ENCODE results near the gene SH3BGRL2. TPM values are rescaled to one million over a fixed set of nuclear protein-coding genes. Genes with fewer than 3 reads are reported as not detected.

SH3BGRL2 gene
- total RNA-seq, 1 experiment from 2014 or later, result 13.8 TPM

DNA sequence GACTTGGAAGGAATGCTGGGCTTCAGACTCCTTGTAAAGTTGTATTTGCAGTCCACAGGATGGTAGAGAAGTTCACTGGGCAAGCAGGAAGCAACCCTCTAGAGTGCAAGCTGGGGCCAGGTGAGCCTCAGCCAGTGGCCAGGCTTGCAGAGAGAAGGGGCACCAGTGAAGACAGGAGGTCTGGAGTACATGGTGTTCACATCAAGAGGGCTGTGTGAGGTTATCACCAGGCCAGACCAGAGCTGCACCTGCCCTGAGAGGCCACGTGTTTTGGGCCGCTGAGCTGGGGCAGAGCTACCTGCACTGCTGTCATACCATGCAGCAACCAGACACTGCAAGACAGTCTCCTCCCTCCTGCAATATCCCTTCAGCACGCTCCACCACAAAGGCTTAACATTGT lies 79.0 kb downstream of the SH3BGRL2 start:
- H3K9me3 Mint-ChIP-seq, result no peaks in the 10 kb centered on the region
- no peaks in the 10 kb centered on the region for H3K36me3 Mint-ChIP-seq
- peaks cover 23% of the 10 kb centered on the region for H3K4me1 Mint-ChIP-seq
- TF ChIP-seq CREB1 (CRISPR knock-in tag; IDR thresholded peaks at IDR 0.05), result 0 out of 2 replicates have a peak, but pooled peaks have one; percentile 17
- TF ChIP-seq, protein P1, sequence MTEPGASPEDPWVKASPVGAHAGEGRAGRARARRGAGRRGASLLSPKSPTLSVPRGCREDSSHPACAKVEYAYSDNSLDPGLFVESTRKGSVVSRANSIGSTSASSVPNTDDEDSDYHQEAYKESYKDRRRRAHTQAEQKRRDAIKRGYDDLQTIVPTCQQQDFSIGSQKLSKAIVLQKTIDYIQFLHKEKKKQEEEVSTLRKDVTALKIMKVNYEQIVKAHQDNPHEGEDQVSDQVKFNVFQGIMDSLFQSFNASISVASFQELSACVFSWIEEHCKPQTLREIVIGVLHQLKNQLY (CRISPR knock-in tag; IDR thresholded peaks at IDR 0.05), result no peak
- H3K4me3 Mint-ChIP-seq, result no peak overlapping the region
- DNase-seq (ENCODE audit: low spot score) (no peak), ATAC-seq (peak; percentile 32)
- ChIA-PET POLR2A (no interaction called here), CTCF (interaction anchor here (1.0 to 1.4 kb wide), 2 partner anchors 15 to 16 kb away, joined by 3 to 8 read pairs; no protein-coding TSS in a partner anchor)
- H3K27ac Mint-ChIP-seq, result no peak overlapping the region
- no peaks in the 10 kb centered on the region for H3K27me3 Mint-ChIP-seq (ENCODE audit: low read depth)

DNA sequence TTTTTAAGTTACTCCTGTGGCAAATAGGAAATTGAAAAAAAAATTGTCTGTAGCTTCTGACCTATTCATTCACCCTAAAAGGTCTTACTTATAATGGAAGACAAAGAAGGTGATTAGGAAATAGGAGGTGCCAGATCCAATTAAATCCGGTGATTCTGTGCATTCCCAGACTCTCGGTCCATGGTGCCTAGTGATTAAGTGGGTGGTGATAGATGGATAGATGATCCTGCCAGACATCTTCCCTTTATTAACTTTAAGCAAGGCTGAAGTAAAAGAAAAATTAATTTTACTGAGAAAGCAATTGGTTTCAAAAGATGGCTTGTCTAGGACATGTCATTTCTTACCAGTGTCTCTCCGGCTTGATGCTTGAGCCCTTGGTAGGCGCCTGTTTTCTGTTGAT lies 80.0 kb downstream of the SH3BGRL2 start:
- Mint-ChIP-seq H3K4me3 (no peak overlapping the region), H3K4me1 (peaks cover 23% of the 10 kb centered on the region), H3K27ac (no peak overlapping the region), H3K9me3 (no peaks in the 10 kb centered on the region), H3K36me3 (no peaks in the 10 kb centered on the region), H3K27me3 (ENCODE audit: low read depth) (no peaks in the 10 kb centered on the region; the same call in 1 of the 2 replicates)
- ChIA-PET CTCF (interaction anchor here (1.0 kb wide), 1 partner anchor 17 kb away, joined by 3 read pairs; no protein-coding TSS in a partner anchor), POLR2A (no interaction called here)
- DNase-seq (ENCODE audit: low spot score) (no peak), ATAC-seq (no peak)
- TF ChIP-seq, protein P2, sequence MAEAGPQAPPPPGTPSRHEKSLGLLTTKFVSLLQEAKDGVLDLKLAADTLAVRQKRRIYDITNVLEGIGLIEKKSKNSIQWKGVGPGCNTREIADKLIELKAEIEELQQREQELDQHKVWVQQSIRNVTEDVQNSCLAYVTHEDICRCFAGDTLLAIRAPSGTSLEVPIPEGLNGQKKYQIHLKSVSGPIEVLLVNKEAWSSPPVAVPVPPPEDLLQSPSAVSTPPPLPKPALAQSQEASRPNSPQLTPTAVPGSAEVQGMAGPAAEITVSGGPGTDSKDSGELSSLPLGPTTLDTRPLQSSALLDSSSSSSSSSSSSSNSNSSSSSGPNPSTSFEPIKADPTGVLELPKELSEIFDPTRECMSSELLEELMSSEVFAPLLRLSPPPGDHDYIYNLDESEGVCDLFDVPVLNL (CRISPR knock-in tag; IDR thresholded peaks at IDR 0.05; ENCODE audit: borderline replicate concordance, low read depth), result no peak
- TF ChIP-seq GTF2I (CRISPR knock-in tag; conservative IDR thresholded peaks at IDR 0.05), result no peak
- TF ChIP-seq, protein P3, sequence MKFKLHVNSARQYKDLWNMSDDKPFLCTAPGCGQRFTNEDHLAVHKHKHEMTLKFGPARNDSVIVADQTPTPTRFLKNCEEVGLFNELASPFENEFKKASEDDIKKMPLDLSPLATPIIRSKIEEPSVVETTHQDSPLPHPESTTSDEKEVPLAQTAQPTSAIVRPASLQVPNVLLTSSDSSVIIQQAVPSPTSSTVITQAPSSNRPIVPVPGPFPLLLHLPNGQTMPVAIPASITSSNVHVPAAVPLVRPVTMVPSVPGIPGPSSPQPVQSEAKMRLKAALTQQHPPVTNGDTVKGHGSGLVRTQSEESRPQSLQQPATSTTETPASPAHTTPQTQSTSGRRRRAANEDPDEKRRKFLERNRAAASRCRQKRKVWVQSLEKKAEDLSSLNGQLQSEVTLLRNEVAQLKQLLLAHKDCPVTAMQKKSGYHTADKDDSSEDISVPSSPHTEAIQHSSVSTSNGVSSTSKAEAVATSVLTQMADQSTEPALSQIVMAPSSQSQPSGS (CRISPR knock-in tag; IDR thresholded peaks at IDR 0.05; ENCODE audit: borderline replicate concordance, low read depth), result no peak
- TF ChIP-seq, protein P4, sequence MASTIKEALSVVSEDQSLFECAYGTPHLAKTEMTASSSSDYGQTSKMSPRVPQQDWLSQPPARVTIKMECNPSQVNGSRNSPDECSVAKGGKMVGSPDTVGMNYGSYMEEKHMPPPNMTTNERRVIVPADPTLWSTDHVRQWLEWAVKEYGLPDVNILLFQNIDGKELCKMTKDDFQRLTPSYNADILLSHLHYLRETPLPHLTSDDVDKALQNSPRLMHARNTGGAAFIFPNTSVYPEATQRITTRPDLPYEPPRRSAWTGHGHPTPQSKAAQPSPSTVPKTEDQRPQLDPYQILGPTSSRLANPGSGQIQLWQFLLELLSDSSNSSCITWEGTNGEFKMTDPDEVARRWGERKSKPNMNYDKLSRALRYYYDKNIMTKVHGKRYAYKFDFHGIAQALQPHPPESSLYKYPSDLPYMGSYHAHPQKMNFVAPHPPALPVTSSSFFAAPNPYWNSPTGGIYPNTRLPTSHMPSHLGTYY (CRISPR knock-in tag; IDR thresholded peaks at IDR 0.05), result no peak
- TF ChIP-seq, protein P5, sequence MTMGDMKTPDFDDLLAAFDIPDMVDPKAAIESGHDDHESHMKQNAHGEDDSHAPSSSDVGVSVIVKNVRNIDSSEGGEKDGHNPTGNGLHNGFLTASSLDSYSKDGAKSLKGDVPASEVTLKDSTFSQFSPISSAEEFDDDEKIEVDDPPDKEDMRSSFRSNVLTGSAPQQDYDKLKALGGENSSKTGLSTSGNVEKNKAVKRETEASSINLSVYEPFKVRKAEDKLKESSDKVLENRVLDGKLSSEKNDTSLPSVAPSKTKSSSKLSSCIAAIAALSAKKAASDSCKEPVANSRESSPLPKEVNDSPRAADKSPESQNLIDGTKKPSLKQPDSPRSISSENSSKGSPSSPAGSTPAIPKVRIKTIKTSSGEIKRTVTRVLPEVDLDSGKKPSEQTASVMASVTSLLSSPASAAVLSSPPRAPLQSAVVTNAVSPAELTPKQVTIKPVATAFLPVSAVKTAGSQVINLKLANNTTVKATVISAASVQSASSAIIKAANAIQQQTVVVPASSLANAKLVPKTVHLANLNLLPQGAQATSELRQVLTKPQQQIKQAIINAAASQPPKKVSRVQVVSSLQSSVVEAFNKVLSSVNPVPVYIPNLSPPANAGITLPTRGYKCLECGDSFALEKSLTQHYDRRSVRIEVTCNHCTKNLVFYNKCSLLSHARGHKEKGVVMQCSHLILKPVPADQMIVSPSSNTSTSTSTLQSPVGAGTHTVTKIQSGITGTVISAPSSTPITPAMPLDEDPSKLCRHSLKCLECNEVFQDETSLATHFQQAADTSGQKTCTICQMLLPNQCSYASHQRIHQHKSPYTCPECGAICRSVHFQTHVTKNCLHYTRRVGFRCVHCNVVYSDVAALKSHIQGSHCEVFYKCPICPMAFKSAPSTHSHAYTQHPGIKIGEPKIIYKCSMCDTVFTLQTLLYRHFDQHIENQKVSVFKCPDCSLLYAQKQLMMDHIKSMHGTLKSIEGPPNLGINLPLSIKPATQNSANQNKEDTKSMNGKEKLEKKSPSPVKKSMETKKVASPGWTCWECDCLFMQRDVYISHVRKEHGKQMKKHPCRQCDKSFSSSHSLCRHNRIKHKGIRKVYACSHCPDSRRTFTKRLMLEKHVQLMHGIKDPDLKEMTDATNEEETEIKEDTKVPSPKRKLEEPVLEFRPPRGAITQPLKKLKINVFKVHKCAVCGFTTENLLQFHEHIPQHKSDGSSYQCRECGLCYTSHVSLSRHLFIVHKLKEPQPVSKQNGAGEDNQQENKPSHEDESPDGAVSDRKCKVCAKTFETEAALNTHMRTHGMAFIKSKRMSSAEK (CRISPR knock-in tag; IDR thresholded peaks at IDR 0.05; ENCODE audit: borderline replicate concordance), result no peak
- TF ChIP-seq ZNF671 (CRISPR knock-in tag; IDR thresholded peaks at IDR 0.05), result no peak
- TF ChIP-seq, protein P6, sequence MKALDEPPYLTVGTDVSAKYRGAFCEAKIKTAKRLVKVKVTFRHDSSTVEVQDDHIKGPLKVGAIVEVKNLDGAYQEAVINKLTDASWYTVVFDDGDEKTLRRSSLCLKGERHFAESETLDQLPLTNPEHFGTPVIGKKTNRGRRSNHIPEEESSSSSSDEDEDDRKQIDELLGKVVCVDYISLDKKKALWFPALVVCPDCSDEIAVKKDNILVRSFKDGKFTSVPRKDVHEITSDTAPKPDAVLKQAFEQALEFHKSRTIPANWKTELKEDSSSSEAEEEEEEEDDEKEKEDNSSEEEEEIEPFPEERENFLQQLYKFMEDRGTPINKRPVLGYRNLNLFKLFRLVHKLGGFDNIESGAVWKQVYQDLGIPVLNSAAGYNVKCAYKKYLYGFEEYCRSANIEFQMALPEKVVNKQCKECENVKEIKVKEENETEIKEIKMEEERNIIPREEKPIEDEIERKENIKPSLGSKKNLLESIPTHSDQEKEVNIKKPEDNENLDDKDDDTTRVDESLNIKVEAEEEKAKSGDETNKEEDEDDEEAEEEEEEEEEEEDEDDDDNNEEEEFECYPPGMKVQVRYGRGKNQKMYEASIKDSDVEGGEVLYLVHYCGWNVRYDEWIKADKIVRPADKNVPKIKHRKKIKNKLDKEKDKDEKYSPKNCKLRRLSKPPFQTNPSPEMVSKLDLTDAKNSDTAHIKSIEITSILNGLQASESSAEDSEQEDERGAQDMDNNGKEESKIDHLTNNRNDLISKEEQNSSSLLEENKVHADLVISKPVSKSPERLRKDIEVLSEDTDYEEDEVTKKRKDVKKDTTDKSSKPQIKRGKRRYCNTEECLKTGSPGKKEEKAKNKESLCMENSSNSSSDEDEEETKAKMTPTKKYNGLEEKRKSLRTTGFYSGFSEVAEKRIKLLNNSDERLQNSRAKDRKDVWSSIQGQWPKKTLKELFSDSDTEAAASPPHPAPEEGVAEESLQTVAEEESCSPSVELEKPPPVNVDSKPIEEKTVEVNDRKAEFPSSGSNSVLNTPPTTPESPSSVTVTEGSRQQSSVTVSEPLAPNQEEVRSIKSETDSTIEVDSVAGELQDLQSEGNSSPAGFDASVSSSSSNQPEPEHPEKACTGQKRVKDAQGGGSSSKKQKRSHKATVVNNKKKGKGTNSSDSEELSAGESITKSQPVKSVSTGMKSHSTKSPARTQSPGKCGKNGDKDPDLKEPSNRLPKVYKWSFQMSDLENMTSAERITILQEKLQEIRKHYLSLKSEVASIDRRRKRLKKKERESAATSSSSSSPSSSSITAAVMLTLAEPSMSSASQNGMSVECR (CRISPR knock-in tag; IDR thresholded peaks at IDR 0.05; ENCODE audit: borderline replicate concordance), result no peak
- TF ChIP-seq RORB (CRISPR knock-in tag; IDR thresholded peaks at IDR 0.05), result no peak
- no peak for TF ChIP-seq JUN (CRISPR knock-in tag; IDR thresholded peaks at IDR 0.05)
- TF ChIP-seq, protein P7, sequence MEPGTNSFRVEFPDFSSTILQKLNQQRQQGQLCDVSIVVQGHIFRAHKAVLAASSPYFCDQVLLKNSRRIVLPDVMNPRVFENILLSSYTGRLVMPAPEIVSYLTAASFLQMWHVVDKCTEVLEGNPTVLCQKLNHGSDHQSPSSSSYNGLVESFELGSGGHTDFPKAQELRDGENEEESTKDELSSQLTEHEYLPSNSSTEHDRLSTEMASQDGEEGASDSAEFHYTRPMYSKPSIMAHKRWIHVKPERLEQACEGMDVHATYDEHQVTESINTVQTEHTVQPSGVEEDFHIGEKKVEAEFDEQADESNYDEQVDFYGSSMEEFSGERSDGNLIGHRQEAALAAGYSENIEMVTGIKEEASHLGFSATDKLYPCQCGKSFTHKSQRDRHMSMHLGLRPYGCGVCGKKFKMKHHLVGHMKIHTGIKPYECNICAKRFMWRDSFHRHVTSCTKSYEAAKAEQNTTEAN (CRISPR knock-in tag; IDR thresholded peaks at IDR 0.05), result no peak
- TF ChIP-seq MXD4 (CRISPR knock-in tag; IDR thresholded peaks at IDR 0.05; ENCODE audit: borderline replicate concordance), result no peak
